ENCODE results near the gene ANGEL1.

DNA sequence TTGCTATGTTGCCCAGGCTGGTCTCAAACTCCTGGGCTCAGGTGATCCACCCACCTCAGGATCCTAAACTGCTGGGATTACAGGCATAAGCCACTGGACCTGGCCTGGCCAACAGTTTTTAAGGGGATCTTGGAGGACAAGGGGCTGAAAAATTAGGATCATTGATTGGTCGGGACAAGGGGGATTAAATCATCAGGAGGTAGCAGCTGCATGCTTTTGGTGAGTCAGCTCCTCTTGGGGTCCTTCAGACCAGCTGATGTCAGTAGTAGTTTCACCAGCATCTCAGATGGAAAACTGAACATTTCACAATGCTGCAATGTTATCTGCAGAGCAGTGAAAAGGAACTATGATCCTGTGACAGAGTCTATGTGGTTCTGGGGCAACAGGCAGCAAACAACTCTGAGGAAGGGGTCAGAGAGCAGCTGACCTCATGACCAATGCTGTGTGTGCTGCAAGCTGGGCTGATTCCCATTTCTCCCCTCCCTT is 19.9 kb upstream of the ANGEL1 start:
- TF ChIP-seq, protein P1, sequence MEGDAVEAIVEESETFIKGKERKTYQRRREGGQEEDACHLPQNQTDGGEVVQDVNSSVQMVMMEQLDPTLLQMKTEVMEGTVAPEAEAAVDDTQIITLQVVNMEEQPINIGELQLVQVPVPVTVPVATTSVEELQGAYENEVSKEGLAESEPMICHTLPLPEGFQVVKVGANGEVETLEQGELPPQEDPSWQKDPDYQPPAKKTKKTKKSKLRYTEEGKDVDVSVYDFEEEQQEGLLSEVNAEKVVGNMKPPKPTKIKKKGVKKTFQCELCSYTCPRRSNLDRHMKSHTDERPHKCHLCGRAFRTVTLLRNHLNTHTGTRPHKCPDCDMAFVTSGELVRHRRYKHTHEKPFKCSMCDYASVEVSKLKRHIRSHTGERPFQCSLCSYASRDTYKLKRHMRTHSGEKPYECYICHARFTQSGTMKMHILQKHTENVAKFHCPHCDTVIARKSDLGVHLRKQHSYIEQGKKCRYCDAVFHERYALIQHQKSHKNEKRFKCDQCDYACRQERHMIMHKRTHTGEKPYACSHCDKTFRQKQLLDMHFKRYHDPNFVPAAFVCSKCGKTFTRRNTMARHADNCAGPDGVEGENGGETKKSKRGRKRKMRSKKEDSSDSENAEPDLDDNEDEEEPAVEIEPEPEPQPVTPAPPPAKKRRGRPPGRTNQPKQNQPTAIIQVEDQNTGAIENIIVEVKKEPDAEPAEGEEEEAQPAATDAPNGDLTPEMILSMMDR (IDR thresholded peaks at IDR 0.05 in 8 of 11, conservative IDR thresholded peaks at IDR 0.05 in 3 of 11) = no peak
- no peak for TF ChIP-seq POLR2A (IDR thresholded peaks at IDR 0.05)
